T-helper 1 cell (primary cell): ENCODE results near the gene DCTN2.
"Not testable (repeated sequence)": the region's sequence is repeated elsewhere in the genome, so short reads cannot be mapped to it uniquely, and the experiment has no call there.

Experiments used
- DNase-seq, 5 donors: peaks; one replicate each; pipeline ENCODE4 v3.0.0-alpha.2; 2012 to 2020

The DCTN2 gene

GRCh38 chr12:57525615-57526383 is 21.2 kb downstream of the DCTN2 start:
- no peak for DNase-seq

DNA sequence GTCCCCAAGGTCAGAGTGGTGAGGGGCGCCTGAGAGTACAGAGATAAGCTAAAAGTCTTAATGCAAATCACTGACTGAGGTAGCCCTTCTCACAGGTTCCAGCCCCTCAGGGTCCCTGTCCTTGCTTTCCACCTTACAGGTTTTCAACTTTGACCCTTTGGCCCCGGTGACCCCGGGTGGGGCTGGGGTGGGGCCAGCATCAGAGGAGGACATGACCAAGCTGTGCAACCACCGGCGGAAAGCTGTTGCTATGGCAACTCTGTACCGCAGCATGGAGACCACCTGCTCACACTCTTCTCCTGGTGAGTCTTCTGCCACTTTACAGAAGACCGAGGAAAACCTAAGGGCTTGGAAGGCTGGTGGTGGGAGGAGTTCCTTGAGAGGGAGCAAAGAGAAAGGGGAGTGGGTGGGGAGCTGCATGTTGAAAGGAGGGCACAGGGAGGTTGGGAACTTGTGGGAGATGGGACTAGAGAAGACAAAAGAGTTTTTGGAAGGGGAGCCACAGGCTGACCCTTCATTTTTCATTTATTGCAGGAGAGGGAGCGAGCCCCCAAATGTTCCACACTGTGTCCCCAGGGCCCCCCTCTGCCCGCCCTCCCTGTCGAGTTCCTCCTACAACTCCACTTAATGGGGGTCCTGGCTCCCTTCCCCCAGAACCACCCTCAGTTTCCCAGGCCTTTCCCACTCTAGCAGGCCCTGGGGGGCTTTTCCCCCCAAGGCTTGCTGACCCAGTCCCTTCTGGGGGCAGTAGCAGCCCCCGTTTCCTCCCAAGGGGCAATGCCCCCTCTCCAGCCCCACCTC is 22.0 kb downstream of the DCTN2 start:
- no peak for DNase-seq

GRCh38 chr12:57523706-57524614 is 23.0 kb downstream of the DCTN2 start:
- DNase-seq, result no peak

- DNase-seq, result peak; percentile 38 to 59 (median 46)
These were observed 23.9 kb downstream of the DCTN2 start for GRCh38 chr12:57522887-57523705.

- DNase-seq, result peak; percentile 83 to 94 (median 87)
These were observed 24.7 kb downstream of the DCTN2 start, which contains the start of gene MBD6 for GRCh38 chr12:57522011-57522886. TSS of gene MBD6 (plus strand) at chr12:57522824. CDS start at chr12:57524304, 1,480 bp downstream.

DNA sequence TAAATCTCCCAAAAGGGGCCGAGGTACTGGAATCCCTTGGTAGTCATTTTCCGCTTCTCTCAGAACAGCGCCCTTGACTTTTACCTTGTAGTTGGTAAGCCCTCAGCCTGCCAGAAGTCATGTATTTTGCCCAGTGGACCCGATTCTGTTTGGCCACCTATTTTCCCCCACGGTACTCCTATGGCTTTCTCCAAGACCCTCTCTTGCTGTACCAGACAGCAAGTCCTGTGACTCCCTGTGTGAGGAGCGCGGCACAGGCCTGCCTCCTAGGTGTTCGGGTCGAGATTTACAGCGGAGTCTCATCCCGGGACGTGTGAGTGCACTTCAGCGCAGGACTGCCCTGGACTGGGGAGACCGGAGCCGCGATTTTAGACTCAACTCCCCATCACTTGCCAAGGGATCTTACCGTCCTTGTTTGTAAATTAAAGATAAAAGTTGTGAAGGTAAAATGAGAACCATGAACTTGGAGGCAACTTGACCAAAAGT is 25.4 kb downstream of the DCTN2 start:
- DNase-seq, result peak in 1 of 5 donors; percentile 18

DNA sequence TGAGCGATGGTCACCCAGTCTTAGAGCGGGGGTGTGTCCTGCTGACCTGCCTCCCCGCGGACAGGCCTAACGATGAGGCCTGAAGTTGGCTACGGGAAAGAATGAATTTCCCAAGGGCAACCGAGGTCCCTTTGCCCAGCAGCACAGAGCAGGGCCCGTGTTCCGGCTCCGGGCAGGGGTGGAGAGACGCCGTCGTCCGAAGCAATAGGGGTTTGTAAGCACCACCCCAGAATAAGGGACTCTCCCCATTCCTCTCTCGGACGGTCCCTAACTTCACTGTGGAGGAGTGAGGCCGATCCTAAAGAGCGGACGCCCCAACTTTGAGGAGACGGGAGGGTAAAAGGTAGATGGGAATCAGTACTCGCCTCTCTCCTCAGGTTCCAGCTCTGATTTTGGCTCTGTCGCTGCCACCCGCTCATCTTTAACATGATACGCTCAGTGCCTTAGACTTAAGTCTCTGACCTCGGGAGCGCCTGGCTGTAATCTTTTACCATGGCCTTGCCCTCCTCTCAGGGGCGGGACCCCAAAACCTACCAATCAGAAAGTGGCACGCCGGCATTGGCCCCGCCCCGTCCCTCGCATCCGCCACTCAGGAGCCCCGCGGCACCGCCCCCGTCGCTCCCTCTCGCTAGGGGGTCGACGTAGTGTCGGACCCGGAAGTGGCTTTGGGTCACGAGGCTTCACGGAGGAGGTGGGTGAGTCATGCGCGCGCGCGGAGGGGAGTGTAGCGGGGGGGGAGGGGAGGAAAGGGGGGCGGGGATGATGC is 26.8 kb downstream of the DCTN2 start, which contains the start of gene DDIT3:
Gene DDIT3, minus strand, starts transcription at position 462 of the 766 bp plus-strand sequence. CDS start 3,108 bp downstream, outside the sequence.
- peak; percentile 99 to 100 (median 100) for DNase-seq

GRCh38 chr12:57519796-57520052 is 27.3 kb downstream of the DCTN2 start:
- DNase-seq, result no peak

DNA sequence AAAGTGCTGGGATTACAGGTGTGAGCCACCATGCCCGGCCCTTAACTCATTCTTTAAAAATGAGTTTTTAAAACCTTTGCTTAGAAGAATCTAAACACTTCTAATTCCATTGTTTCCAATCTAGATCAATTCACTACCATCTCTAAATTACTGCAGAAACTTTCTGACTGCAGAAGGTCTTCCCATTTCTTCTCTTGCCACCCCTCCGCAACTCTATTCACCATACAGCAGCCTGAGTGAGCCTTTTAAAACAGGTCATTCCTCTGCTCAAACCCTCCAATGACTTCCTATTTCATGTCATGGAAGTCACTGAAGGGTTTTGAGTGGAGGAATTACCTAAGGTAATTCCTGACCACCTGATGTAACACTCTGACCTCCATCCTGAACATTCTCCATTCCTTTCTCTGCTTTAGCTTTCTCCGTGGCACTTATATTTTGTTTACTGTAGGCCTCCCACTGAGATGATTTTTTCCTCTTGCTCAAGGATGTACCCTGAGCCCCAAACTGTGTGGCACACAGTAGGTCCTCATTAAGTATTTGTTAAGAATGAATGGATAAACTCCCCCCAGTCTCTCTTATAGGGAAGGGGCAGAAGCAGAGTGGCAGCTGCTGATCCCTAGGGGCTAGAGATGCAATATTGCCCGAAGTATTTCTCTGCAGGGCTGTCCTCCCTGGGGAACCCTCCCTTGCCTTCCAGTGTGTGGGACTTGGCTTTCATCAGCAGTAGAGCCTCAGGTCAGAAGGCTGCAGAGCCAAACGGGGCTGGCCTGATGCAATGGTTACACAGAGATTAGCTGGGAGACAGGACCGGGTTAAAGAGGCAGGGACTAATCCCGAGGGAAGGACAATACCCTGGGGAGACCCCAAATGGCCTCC is 27.8 kb downstream of the DCTN2 start:
- no peak for DNase-seq

DNA sequence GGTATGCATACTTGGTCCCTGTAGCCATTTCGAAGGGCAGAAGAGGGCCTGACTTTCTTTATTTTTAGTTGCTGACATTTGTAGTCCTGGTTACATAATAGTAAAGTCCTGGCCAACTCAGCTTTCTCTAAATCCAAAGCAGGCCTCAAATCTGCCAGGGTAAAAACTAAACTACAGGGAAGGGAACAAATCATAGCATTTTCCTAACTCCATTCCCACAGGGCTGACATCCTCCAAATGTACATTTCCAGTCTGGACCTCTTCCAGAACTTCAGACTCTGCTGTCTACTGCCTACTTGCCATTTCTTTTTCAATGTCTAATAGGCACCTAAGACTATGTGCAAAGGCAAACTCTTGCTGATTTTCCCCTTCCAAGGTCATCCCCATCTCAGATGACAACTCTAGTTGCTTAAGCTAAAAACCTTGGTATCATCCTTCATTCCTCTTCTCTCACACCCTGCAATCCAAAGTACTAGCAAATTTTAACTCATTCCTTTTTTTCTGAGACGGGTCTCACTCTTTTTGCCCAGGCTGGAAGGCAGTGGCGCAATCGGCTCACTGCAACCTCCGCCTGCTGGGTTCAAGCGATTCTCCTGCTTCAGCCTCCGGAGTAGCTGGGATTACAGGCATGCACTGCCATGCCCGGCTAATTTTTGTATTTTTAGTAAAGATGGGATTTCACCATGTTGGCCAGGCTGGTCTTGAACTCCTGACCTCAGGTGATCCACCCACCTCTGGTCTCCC is 28.6 kb downstream of the DCTN2 start:
- DNase-seq, result no peak

DNA sequence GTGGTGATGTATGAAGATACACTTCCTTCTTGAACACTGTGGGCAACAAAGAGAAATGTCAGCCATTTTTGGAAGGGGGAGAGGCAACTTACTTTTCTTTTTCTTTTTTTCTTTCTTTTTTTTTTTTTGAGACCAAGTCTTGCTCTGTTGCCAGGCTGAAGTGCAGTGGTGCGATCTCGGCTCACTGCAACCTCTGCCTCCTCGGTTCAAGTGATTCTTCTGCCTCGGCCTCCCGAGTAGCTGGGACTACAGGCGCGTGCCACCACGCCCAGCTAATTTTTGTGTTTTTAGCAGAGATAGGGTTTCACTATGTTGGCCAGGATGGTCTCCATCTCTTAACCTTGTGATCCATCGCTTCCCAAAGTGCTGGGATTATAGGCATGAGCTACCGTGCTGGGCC is 29.3 kb downstream of the DCTN2 start:
- not testable (repeated sequence) for DNase-seq

- DNase-seq, result no peak
These were observed 29.8 kb downstream of the DCTN2 start for GRCh38 chr12:57517187-57517586.

DNA sequence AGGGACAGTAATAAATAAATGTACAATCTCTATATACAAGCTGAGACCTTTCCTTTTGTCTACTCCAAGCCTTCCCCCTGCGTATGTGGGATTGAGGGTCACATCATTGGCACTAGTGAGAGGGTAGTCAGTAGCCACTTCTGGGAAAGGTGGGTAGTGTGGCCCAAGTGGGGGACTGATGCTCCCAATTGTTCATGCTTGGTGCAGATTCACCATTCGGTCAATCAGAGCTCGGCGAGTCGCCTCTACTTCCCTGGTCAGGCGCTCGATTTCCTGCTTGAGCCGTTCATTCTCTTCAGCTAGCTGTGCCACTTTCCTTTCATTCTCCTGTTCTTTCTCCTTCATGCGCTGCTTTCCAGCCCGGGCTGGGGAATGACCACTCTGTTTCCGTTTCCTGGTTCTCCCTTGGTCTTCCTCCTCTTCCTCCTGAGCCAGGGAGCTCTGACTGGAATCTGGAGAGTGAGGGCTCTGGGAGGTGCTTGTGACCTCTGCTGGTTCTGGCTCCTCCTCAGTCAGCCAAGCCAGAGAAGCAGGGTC is 30.3 kb downstream of the DCTN2 start:
- DNase-seq, result no peak

- DNase-seq, result no peak
These were observed 31.0 kb downstream of the DCTN2 start for GRCh38 chr12:57515934-57516541.

DNA sequence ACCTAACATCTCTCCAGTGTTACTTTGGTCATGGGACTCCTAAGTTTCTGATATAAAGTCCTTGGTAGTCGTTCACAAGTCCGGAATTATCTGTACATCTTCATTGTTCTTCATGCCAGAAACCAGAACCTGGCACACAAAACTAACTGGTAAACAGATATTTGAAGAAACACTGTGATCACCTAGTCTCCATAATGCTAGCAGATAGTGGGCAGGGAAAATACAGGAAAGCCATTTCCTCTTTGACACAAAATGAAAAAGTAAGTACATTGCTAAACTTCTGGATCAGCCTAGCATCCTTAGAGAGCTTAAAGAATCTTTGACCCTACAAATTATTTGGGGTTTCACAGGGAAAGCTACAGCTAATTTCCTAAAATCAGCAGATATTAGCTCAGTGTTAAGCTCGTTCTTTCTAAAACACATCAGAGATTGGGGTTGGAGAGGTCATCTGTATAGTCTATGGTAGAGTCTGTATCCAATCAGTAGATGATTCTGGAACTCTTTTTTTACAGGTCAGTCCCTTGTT is 31.5 kb downstream of the DCTN2 start:
- DNase-seq, result no peak

DNA sequence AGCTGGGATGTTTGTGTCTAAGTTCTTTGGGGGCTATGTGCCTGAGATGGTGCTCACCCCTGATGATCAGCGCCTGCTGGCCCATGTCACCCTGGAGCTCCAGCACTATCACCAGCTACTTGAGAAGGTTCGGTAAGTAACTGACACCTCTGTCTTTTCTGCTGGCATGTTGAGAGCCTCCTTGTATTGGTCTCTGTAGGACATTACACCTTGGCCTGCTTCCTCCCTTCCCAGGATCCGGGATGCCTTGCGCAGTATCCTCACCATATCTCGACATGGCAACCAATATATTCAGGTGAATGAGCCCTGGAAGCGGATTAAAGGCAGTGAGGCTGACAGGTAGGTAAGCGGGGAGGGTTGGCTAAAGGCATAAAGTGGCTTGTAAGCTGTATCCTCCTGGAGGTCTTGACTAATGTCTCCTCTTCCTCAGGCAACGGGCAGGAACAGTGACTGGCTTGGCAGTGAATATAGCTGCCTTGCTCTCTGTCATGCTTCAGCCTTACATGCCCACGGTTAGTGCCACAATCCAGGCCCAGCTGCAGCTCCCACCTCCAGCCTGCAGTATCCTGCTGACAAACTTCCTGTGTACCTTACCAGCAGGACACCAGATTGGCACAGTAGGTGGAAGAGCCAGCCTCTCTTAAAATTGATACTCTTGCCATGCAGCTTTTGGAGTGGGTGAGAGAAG is 32.1 kb downstream of the DCTN2 start:
- no peak for DNase-seq

DNA sequence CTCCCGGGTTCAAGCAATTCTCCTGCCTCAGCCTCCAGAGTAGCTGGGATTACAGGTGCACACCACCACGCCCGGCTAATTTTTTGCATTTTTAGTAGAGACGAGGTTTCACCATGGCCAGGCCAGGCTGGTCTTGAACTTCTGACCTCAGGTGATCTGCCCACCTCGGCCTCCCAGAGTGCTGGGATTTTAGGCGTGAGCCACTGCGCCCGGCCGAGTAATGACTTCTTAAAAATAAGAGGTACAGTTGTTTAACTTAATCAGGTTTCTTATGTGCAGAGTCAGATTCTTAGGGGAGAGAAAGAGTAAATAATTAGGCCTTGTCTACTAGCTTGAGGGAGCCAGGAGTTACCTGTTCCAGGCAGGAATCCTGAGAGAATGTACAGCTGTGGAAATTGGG is 32.7 kb downstream of the DCTN2 start:
- DNase-seq, result not testable (repeated sequence)
